ENCODE results near the gene EPHB1.
A peak's percentile ranks its signal among the peaks of the same experiment; 100 is the strongest.

The EPHB1 gene

DNA sequence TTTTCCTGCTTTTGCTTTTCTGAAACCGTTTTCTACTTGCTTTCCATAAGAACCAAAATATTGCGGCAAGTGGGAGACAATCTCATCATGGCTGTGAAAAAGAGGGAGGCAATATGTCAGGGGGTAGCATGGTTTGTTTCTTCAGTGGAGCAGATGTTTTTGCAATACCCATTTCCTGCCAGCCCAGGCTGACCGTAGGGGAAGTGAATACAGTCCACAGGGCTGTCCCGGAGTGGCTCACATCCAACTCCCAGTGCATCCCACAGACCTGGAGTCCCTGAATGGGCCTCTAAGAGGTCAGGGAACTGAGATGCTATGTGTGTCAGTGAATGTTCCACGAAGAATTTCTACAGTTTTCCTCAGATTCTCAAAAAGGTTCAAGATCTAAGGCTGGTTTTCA is 69.6 kb downstream of the EPHB1 start:
- Histone ChIP-seq H2BK12ac (ENCODE audit: low read length) (no peak overlapping the region), H3K27me3 (ENCODE audit: control insufficient read depth in 3 of 3, insufficient read depth in 3 of 3, low read depth in 1 of 3, low read length in 3 of 3) (no peaks in the 10 kb centered on the region), H3K23ac (ENCODE audit: low read depth, low read length, poor library complexity) (no peak overlapping the region), H3K14ac (ENCODE audit: low read length) (no peak overlapping the region), H3K79me1 (ENCODE audit: low read depth, low read length) (no peaks in the 10 kb centered on the region), H3K4ac (ENCODE audit: low read length) (no peak overlapping the region), H3K4me1 (ENCODE audit: control insufficient read depth in 2 of 2, insufficient read depth in 1 of 2, low read depth in 1 of 2, low read length in 2 of 2) (peaks cover 0 to 7% of the 10 kb centered on the region in 2 donors), H2AK5ac (ENCODE audit: low read depth, low read length) (no peak overlapping the region), H2AFZ (ENCODE audit: low read length) (no peak overlapping the region), H3K9me3 (replicated peaks in 1 of 2; ENCODE audit: control insufficient read depth in 2 of 2, insufficient read depth in 1 of 2, low read depth in 1 of 2, low read length in 2 of 2) (no peaks in the 10 kb centered on the region), H3K4me2 (ENCODE audit: insufficient read depth, low read length, poor library complexity, severe bottlenecking) (no peak overlapping the region), H3K18ac (ENCODE audit: low read length) (no peak overlapping the region), H2BK15ac (ENCODE audit: low read length) (no peak overlapping the region), H3K36me3 (replicated peaks in 1 of 2; ENCODE audit: control insufficient read depth in 2 of 2, insufficient read depth in 2 of 2, low read length in 2 of 2) (no peaks in the 10 kb centered on the region), H3K4me3 (ENCODE audit: low read length in 2 of 2) (no peak overlapping the region), H2BK5ac (ENCODE audit: low read length) (no peak overlapping the region), H3K9ac (ENCODE audit: low read depth, low read length, poor library complexity) (no peak overlapping the region), H3K27ac (replicated peaks; ENCODE audit: low read length) (no peak overlapping the region), H2BK120ac (ENCODE audit: low read depth, low read length) (no peak overlapping the region), H4K8ac (ENCODE audit: low read depth, low read length) (no peak overlapping the region), H4K91ac (ENCODE audit: low read depth, low read length, poor library complexity) (no peak overlapping the region)
- no CpG with 5 or more reads among the region's 5 CpGs for WGBS, 2 donors (ENCODE audit: extremely low coverage in 2 of 2, insufficient read length in 2 of 2, insufficient replicate concordance in 1 of 2)
- DNase-seq (ENCODE audit: low spot score): no peak

DNA sequence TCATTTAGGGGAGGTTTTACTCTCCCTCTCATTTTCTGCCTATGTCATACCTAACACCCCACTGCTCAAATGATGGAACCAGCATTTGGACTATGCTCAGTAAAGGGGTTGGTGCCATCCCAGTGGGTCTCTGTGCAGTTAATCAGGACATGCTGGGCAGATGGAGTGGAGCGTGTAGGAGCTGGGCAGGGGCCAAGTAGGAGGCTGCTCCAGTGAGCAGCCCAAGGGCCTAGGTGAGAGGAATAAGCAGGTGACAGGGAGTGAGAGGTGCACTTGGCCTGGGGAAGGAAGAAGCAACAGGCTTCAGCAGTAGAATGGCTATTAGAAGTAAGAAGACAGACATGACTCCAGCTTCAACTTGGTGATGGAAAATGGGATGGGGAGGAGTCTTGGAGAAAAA is 72.2 kb downstream of the EPHB1 start:
- H3K4me3 ChIP-seq (ENCODE audit: low read length in 2 of 2): no peak overlapping the region
- no peak overlapping the region for H3K14ac ChIP-seq (ENCODE audit: low read length)
- peak overlapping the region; percentile 63 for H3K18ac ChIP-seq (ENCODE audit: low read length)
- H3K9ac ChIP-seq (ENCODE audit: low read depth, low read length, poor library complexity): no peak overlapping the region
- no CpG with 5 or more reads among the region's 1 CpG for WGBS, 2 donors (ENCODE audit: extremely low coverage in 2 of 2, insufficient read length in 2 of 2, insufficient replicate concordance in 1 of 2)
- no peak overlapping the region for H4K8ac ChIP-seq (ENCODE audit: low read depth, low read length)
- DNase-seq (ENCODE audit: low spot score): no peak
- H3K79me1 ChIP-seq (ENCODE audit: low read depth, low read length): no peaks in the 10 kb centered on the region
- H2BK15ac ChIP-seq (ENCODE audit: low read length): no peak overlapping the region
- H3K27me3 ChIP-seq (ENCODE audit: control insufficient read depth in 3 of 3, insufficient read depth in 3 of 3, low read depth in 1 of 3, low read length in 3 of 3): no peaks in the 10 kb centered on the region
- peaks cover 0 to 10% of the 10 kb centered on the region in 2 donors for H3K4me1 ChIP-seq (ENCODE audit: control insufficient read depth in 2 of 2, insufficient read depth in 1 of 2, low read depth in 1 of 2, low read length in 2 of 2)
- no peak overlapping the region for H2BK12ac ChIP-seq (ENCODE audit: low read length)
- no peak overlapping the region for H3K4me2 ChIP-seq (ENCODE audit: insufficient read depth, low read length, poor library complexity, severe bottlenecking)
- no peak overlapping the region for H2BK5ac ChIP-seq (ENCODE audit: low read length)
- H3K36me3 ChIP-seq (replicated peaks in 1 of 2; ENCODE audit: control insufficient read depth in 2 of 2, insufficient read depth in 2 of 2, low read length in 2 of 2): no peaks in the 10 kb centered on the region
- no peak overlapping the region for H3K4ac ChIP-seq (ENCODE audit: low read length)
- H2AK5ac ChIP-seq (ENCODE audit: low read depth, low read length): no peak overlapping the region
- no peak overlapping the region for H3K23ac ChIP-seq (ENCODE audit: low read depth, low read length, poor library complexity)
- no peak overlapping the region for H3K27ac ChIP-seq (replicated peaks; ENCODE audit: low read length)
- H4K91ac ChIP-seq (ENCODE audit: low read depth, low read length, poor library complexity): no peak overlapping the region
- H3K9me3 ChIP-seq (replicated peaks in 1 of 2; ENCODE audit: control insufficient read depth in 2 of 2, insufficient read depth in 1 of 2, low read depth in 1 of 2, low read length in 2 of 2): no peaks in the 10 kb centered on the region
- H2AFZ ChIP-seq (ENCODE audit: low read length): no peak overlapping the region
- H2BK120ac ChIP-seq (ENCODE audit: low read depth, low read length): no peak overlapping the region

DNA sequence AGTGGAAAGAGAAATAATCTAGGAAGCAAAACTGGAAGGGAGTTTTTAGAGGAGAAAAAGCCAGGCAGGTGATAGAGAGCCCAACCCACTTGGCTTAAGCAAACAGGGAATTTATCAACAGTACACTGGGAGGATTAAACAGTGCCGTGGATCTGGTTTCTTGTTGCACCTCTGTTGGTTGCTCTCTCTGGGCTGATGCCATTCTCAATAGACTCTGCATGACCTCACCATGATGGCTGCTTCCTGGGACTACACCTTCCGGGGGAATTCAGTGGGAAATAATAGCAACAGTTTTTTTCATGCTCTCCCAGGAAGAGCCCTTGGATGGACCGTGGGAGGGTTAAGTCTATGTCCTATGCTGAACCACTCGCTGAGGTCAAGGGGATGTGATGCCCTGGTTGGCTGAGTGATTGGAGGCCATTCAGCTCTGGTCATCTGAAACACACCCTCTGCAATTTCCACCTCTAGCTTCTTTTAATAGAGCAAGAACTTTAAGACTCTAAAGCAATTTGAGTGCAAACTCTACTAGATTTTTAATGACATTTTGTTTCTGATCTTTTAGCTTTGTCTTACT is 74.2 kb downstream of the EPHB1 start:
- Histone ChIP-seq H2BK120ac (ENCODE audit: low read depth, low read length) (no peak overlapping the region), H3K27ac (replicated peaks; ENCODE audit: low read length) (no peak overlapping the region), H3K36me3 (replicated peaks in 1 of 2; ENCODE audit: control insufficient read depth in 2 of 2, insufficient read depth in 2 of 2, low read length in 2 of 2) (no peaks in the 10 kb centered on the region), H3K23ac (ENCODE audit: low read depth, low read length, poor library complexity) (no peak overlapping the region), H4K91ac (ENCODE audit: low read depth, low read length, poor library complexity) (no peak overlapping the region), H2AFZ (ENCODE audit: low read length) (no peak overlapping the region), H2BK15ac (ENCODE audit: low read length) (no peak overlapping the region), H3K79me1 (ENCODE audit: low read depth, low read length) (no peaks in the 10 kb centered on the region), H3K4ac (ENCODE audit: low read length) (no peak overlapping the region), H3K18ac (ENCODE audit: low read length) (no peak overlapping the region), H2AK5ac (ENCODE audit: low read depth, low read length) (no peak overlapping the region), H2BK5ac (ENCODE audit: low read length) (no peak overlapping the region), H3K4me1 (ENCODE audit: control insufficient read depth in 2 of 2, insufficient read depth in 1 of 2, low read depth in 1 of 2, low read length in 2 of 2) (peaks cover 0 to 5% of the 10 kb centered on the region in 2 donors), H3K9me3 (replicated peaks in 1 of 2; ENCODE audit: control insufficient read depth in 2 of 2, insufficient read depth in 1 of 2, low read depth in 1 of 2, low read length in 2 of 2) (no peaks in the 10 kb centered on the region), H3K4me2 (ENCODE audit: insufficient read depth, low read length, poor library complexity, severe bottlenecking) (no peak overlapping the region), H2BK12ac (ENCODE audit: low read length) (no peak overlapping the region), H3K27me3 (ENCODE audit: control insufficient read depth in 3 of 3, insufficient read depth in 3 of 3, low read depth in 1 of 3, low read length in 3 of 3) (no peaks in the 10 kb centered on the region), H3K9ac (ENCODE audit: low read depth, low read length, poor library complexity) (no peak overlapping the region), H4K8ac (ENCODE audit: low read depth, low read length) (no peak overlapping the region), H3K4me3 (ENCODE audit: low read length in 2 of 2) (no peak overlapping the region), H3K14ac (ENCODE audit: low read length) (no peak overlapping the region)
- DNase-seq (ENCODE audit: low spot score): no peak
- WGBS, 2 donors (ENCODE audit: extremely low coverage in 2 of 2, insufficient read length in 2 of 2, insufficient replicate concordance in 1 of 2): no CpG with 5 or more reads among the region's 4 CpGs

DNA sequence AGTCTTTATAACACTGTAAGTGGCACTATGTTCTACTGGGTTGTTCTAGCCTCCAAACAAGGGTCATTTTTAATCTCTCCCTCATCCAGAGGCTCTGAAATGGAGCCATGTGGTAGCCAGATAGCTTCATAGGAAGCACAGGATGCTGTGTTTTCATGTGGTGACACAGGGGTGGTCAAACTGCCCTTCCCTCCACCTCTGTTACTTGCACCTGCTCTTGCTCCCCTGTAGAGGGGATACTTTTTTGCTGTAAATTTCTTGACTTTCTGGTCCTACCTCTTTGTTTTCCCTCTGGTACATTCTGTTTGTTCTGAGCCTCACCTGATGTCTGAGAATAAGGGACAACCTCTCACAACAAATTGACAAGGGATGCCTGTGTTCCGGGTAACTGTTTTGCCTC is 76.8 kb downstream of the EPHB1 start:
- H2BK120ac ChIP-seq (ENCODE audit: low read depth, low read length): no peak overlapping the region
- H4K8ac ChIP-seq (ENCODE audit: low read depth, low read length): no peak overlapping the region
- no peak overlapping the region for H3K14ac ChIP-seq (ENCODE audit: low read length)
- no peak overlapping the region for H2AK5ac ChIP-seq (ENCODE audit: low read depth, low read length)
- no peak overlapping the region for H2AFZ ChIP-seq (ENCODE audit: low read length)
- H3K4me2 ChIP-seq (ENCODE audit: insufficient read depth, low read length, poor library complexity, severe bottlenecking): no peak overlapping the region
- H3K36me3 ChIP-seq (replicated peaks in 1 of 2; ENCODE audit: control insufficient read depth in 2 of 2, insufficient read depth in 2 of 2, low read length in 2 of 2): no peaks in the 10 kb centered on the region
- no peaks in the 10 kb centered on the region for H3K9me3 ChIP-seq (replicated peaks in 1 of 2; ENCODE audit: control insufficient read depth in 2 of 2, insufficient read depth in 1 of 2, low read depth in 1 of 2, low read length in 2 of 2)
- no peak overlapping the region for H2BK5ac ChIP-seq (ENCODE audit: low read length)
- H3K27me3 ChIP-seq (ENCODE audit: control insufficient read depth in 3 of 3, insufficient read depth in 3 of 3, low read depth in 1 of 3, low read length in 3 of 3): no peaks in the 10 kb centered on the region
- H3K4ac ChIP-seq (ENCODE audit: low read length): no peak overlapping the region
- no peak overlapping the region for H3K23ac ChIP-seq (ENCODE audit: low read depth, low read length, poor library complexity)
- H3K4me1 ChIP-seq (ENCODE audit: control insufficient read depth in 2 of 2, insufficient read depth in 1 of 2, low read depth in 1 of 2, low read length in 2 of 2): peaks cover 0 to 3% of the 10 kb centered on the region in 2 donors
- no peak overlapping the region for H2BK12ac ChIP-seq (ENCODE audit: low read length)
- H3K18ac ChIP-seq (ENCODE audit: low read length): no peak overlapping the region
- H4K91ac ChIP-seq (ENCODE audit: low read depth, low read length, poor library complexity): no peak overlapping the region
- WGBS, 2 donors (ENCODE audit: extremely low coverage in 2 of 2, insufficient read length in 2 of 2, insufficient replicate concordance in 1 of 2): no CpG with 5 or more reads among the region's 1 CpG
- peaks cover 5% of the 10 kb centered on the region for H3K79me1 ChIP-seq (ENCODE audit: low read depth, low read length)
- H3K4me3 ChIP-seq (ENCODE audit: low read length in 2 of 2): no peak overlapping the region
- no peak overlapping the region for H3K27ac ChIP-seq (replicated peaks; ENCODE audit: low read length)
- no peak overlapping the region for H3K9ac ChIP-seq (ENCODE audit: low read depth, low read length, poor library complexity)
- no peak overlapping the region for H2BK15ac ChIP-seq (ENCODE audit: low read length)
- DNase-seq (ENCODE audit: low spot score): no peak
